HepG2 (cell line): ENCODE data around the gene B3GAT3. TPM values are rescaled to one million over a fixed set of nuclear protein-coding genes. Genes with fewer than 3 reads are reported as not detected.

Experiments used
- CC2D1A ChIP-seq: sonication (generic); formaldehyde crosslinking; IDR thresholded peaks from 2 replicates; pipeline ENCODE4 v1.8.1; 2023; ENCODE audit warnings: mild to moderate bottlenecking, missing genetic modification reagents
- CENPX ChIP-seq: sonication (generic); formaldehyde crosslinking; IDR thresholded peaks from 2 replicates; pipeline ENCODE4 v1.9.0; 2021; ENCODE audit warnings: mild to moderate bottlenecking, missing genetic modification reagents, moderate library complexity
- EHMT2 ChIP-seq: fragments of 200-600 bp; sonication (generic); IDR thresholded peaks from 2 replicates; pipeline ENCODE4 v1.7.0; 2017; ENCODE audit warnings: antibody characterized with exemption, low read depth, low read length, borderline replicate concordance
- GATA4 ChIP-seq: sonication (generic); IDR thresholded peaks from 2 replicates; pipeline ENCODE4 v1.6.1; 2016; ENCODE audit warnings: antibody characterized with exemption, low read depth, borderline replicate concordance
- JUNB ChIP-seq: sonication (generic); formaldehyde crosslinking; IDR thresholded peaks from 2 replicates; pipeline ENCODE4 v1.8.0; 2022; ENCODE audit warnings: missing genetic modification reagents, mild to moderate bottlenecking, borderline replicate concordance
- KMT2A ChIP-seq: sonication (generic); formaldehyde crosslinking; IDR thresholded peaks from 2 replicates; pipeline ENCODE4 v1.4.0; 2020; ENCODE audit warnings: missing genetic modification reagents
- MEIS1 ChIP-seq: sonication (generic); formaldehyde crosslinking; IDR thresholded peaks from 2 replicates; pipeline ENCODE4 v1.9.0; 2021; ENCODE audit warnings: mild to moderate bottlenecking, missing genetic modification reagents, moderate library complexity, borderline replicate concordance
- MTERF4 ChIP-seq: sonication (generic); formaldehyde crosslinking; IDR thresholded peaks from 2 replicates; pipeline ENCODE4 v1.8.0; 2023; ENCODE audit warnings: mild to moderate bottlenecking, missing genetic modification reagents
- MTF2 ChIP-seq: sonication (generic); formaldehyde crosslinking; IDR thresholded peaks from 2 replicates; pipeline ENCODE4 v1.5.0; 2020; ENCODE audit warnings: missing genetic modification reagents, borderline replicate concordance
- NFE2 ChIP-seq: sonication (generic); formaldehyde crosslinking; IDR thresholded peaks from 2 replicates; pipeline ENCODE4 v1.4.0; 2020; ENCODE audit warnings: missing genetic modification reagents
- SAFB2 ChIP-seq: sonication (generic); formaldehyde crosslinking; IDR thresholded peaks from 2 replicates; pipeline ENCODE4 v1.5.1; 2020; ENCODE audit warnings: missing genetic modification reagents, low read depth, mild to moderate bottlenecking, borderline replicate concordance
- SMAD9 ChIP-seq: sonication (generic); formaldehyde crosslinking; IDR thresholded peaks from 2 replicates; pipeline ENCODE4 v1.5.1; 2020; ENCODE audit warnings: mild to moderate bottlenecking, missing genetic modification reagents
- SNAPC2 ChIP-seq: sonication (generic); formaldehyde crosslinking; IDR thresholded peaks from 2 replicates; pipeline ENCODE4 v1.8.1; 2022; ENCODE audit warnings: mild to moderate bottlenecking, missing genetic modification reagents
- SPEN ChIP-seq: sonication (generic); formaldehyde crosslinking; IDR thresholded peaks from 2 replicates; pipeline ENCODE4 v1.5.1; 2020; ENCODE audit warnings: low read depth, mild to moderate bottlenecking, missing genetic modification reagents
- STAT5B ChIP-seq: sonication (generic); formaldehyde crosslinking; IDR thresholded peaks from 2 replicates; pipeline ENCODE4 v1.4.0; 2020; ENCODE audit warnings: missing genetic modification reagents
- ZC3H4 ChIP-seq: sonication (generic); formaldehyde crosslinking; IDR thresholded peaks from 2 replicates; pipeline ENCODE4 v1.4.0; 2020; ENCODE audit warnings: missing genetic modification reagents, borderline replicate concordance
- ZEB1 ChIP-seq: IDR thresholded peaks from 2 replicates; pipeline ENCODE4 v1.6.1; 2012; ENCODE audit warnings: mild to moderate bottlenecking, low read depth, inconsistent platforms; ENCODE audit not compliant: insufficient replicate concordance
- ZMYM3 ChIP-seq: sonication (generic); formaldehyde crosslinking; IDR thresholded peaks from 2 replicates; pipeline ENCODE4 v1.5.1; 2020; ENCODE audit warnings: mild to moderate bottlenecking, missing genetic modification reagents
- ZNF121 ChIP-seq: sonication (generic); formaldehyde crosslinking; IDR thresholded peaks from 2 replicates; pipeline ENCODE4 v1.5.0; 2020; ENCODE audit warnings: mild to moderate bottlenecking, missing genetic modification reagents
- ZNF260 ChIP-seq: sonication (generic); formaldehyde crosslinking; IDR thresholded peaks from 2 replicates; pipeline ENCODE4 v1.4.0; 2020; ENCODE audit warnings: missing genetic modification reagents, low read depth, mild to moderate bottlenecking, borderline replicate concordance
- ZNF34 ChIP-seq: sonication (generic); formaldehyde crosslinking; IDR thresholded peaks from 2 replicates; pipeline ENCODE4 v1.4.0; 2020; ENCODE audit warnings: mild to moderate bottlenecking, missing genetic modification reagents, borderline replicate concordance
- ZNF569 ChIP-seq: sonication (generic); formaldehyde crosslinking; IDR thresholded peaks from 2 replicates; pipeline ENCODE4 v1.5.0; 2020; ENCODE audit warnings: mild to moderate bottlenecking, missing genetic modification reagents, moderate library complexity, borderline replicate concordance
- ZNF589 ChIP-seq: sonication (generic); formaldehyde crosslinking; conservative IDR thresholded peaks from 2 replicates; pipeline ENCODE4 v1.8.0; 2022; ENCODE audit warnings: mild to moderate bottlenecking, moderate library complexity, missing genetic modification reagents
- ZNF687 ChIP-seq: sonication (generic); formaldehyde crosslinking; IDR thresholded peaks from 2 replicates; pipeline ENCODE4 v1.5.1; 2020; ENCODE audit warnings: mild to moderate bottlenecking, missing genetic modification reagents, moderate library complexity
- polyA plus RNA-seq, 8 experiments: library from polyadenylated mRNA; depleted of rRNA in 3 of 8; stranded (reverse) in 7 of 8; unstranded in 1 of 8; fragments of >200 nt; fragmentation: Illumina TruSeq in 4 of 8; extraction: Trizol in 4 of 8; gene quantifications; 2 replicates each; pipeline versions ENCODE4 v1.2.1 to v1.2.3, GENCODE V29; 2011 to 2016; ENCODE audit warnings: low read depth in 4 of 8, missing spikeins in 1 of 8, mixed read lengths in 1 of 8; ENCODE audit not compliant: insufficient read depth in 1 of 8
- total RNA-seq, 5 experiments: library from RNA; depleted of rRNA; stranded (reverse); fragments of >200 nt; fragmentation: Illumina TruSeq; extraction: Trizol; gene quantifications; 2 replicates each; pipeline ENCODE4 v1.2.3, GENCODE V29; 2016; ENCODE audit warnings: low read depth in 1 of 5

B3GAT3 gene
- total and polyA plus RNA-seq, 2 of the 13 experiments (the other 11 are each of a cell fraction or from before 2014, with no cell fraction given), result 21.3 to 26.1 TPM

GRCh38 chr11:62665599-62666258 lies 43.9 kb upstream of the B3GAT3 start (continued):
- TF ChIP-seq ZNF687 (peak; percentile 58), ZNF260 (CRISPR knock-in tag) (0 out of 2 replicates have a peak, but pooled peaks have one; percentile 18), ZEB1 (peak; percentile 16), MEIS1 (CRISPR knock-in tag) (peak; percentile 35; the same call in 1 of the 2 replicates), ZNF569 (CRISPR knock-in tag) (0 out of 2 replicates have a peak, but pooled peaks have one; percentile 18), CENPX (no peak), EHMT2 (no peak), JUNB (CRISPR knock-in tag) (no peak), ZC3H4 (CRISPR knock-in tag) (no peak; the same call in 1 of the 2 replicates), ZNF121 (CRISPR knock-in tag) (no peak), MTF2 (CRISPR knock-in tag) (0 out of 2 replicates have a peak, but pooled peaks have one; percentile 30), SPEN (CRISPR knock-in tag) (peak; percentile 38; the same call in 1 of the 2 replicates), ZNF589 (CRISPR knock-in tag) (0 out of 2 replicates have a peak, but pooled peaks have one; percentile 13), NFE2 (no peak), MTERF4 (CRISPR knock-in tag) (peak; percentile 70; the same call in 1 of the 2 replicates), STAT5B (CRISPR knock-in tag) (no peak), GATA4 (no peak), CC2D1A (CRISPR knock-in tag) (no peak), SNAPC2 (no peak), KMT2A (CRISPR knock-in tag) (peak; percentile 23; the same call in 1 of the 2 replicates), SAFB2 (no peak), ZMYM3 (CRISPR knock-in tag) (no peak), ZNF34 (CRISPR knock-in tag) (0 out of 2 replicates have a peak, but pooled peaks have one; percentile 80), SMAD9 (CRISPR knock-in tag) (0 out of 2 replicates have a peak, but pooled peaks have one; percentile 12)
